ENCODE data around the gene ARHGAP15. TPM values are rescaled to one million over a fixed set of nuclear protein-coding genes. Genes with fewer than 3 reads are reported as not detected.

ARHGAP15 gene
- total and polyA plus RNA-seq, 2 donors from 2014 or later: 5.7 to 23.1 TPM

DNA sequence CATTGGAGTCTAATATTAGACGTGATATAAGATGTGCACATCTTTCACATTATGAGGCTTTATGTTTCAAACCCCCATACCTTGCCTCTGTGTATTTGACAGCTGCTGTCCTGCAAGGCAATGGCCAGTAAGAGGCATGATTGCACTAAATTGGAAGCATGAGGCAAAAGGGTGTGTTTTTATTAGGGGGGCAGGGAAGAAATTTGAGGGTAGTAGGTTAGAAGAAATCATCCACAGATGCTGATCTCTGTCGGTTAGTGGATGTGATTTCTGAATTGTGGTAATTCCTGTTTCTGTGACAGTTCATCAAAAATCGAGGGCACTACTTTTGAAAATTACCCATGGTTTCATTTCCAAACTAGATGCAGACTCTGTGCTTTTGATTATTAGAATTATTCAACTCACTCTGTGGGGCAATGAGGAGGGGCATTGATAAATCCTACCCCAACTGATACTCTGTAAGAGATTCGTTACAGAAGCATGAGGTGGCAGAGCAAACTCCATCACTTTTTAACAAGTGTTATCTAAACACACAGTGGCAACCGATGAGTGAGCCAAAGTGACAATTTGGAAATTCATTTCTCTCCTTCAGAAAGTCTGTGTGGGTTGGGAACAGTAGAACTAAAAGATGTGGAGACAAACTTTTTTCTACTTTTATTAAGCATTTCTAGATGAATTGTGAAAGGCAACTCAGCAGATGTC, 453.0 kb downstream of the ARHGAP15 start:
- peaks cover 0 to 2% (median 0%) of the 10 kb centered on the region in 3 donors for H3K9me3 ChIP-seq (ENCODE audit: control insufficient read depth in 2 of 3, insufficient read depth in 1 of 3, low read length in 3 of 3)
- intact Hi-C loops (cut with DNase I): no loop called here
- FAIRE-seq (no peak), DNase-seq (peak in 1 of 5 donors; percentile 22)
- H3K36me3 ChIP-seq (ENCODE audit: control insufficient read depth in 2 of 3, insufficient read depth in 3 of 3, low read length in 3 of 3): no peaks in the 10 kb centered on the region
- TF ChIP-seq, protein P1, sequence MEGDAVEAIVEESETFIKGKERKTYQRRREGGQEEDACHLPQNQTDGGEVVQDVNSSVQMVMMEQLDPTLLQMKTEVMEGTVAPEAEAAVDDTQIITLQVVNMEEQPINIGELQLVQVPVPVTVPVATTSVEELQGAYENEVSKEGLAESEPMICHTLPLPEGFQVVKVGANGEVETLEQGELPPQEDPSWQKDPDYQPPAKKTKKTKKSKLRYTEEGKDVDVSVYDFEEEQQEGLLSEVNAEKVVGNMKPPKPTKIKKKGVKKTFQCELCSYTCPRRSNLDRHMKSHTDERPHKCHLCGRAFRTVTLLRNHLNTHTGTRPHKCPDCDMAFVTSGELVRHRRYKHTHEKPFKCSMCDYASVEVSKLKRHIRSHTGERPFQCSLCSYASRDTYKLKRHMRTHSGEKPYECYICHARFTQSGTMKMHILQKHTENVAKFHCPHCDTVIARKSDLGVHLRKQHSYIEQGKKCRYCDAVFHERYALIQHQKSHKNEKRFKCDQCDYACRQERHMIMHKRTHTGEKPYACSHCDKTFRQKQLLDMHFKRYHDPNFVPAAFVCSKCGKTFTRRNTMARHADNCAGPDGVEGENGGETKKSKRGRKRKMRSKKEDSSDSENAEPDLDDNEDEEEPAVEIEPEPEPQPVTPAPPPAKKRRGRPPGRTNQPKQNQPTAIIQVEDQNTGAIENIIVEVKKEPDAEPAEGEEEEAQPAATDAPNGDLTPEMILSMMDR (IDR thresholded peaks at IDR 0.05; ENCODE audit: borderline replicate concordance, extremely low read depth, insufficient read depth): peak; percentile 2
- H3K4me1 ChIP-seq (ENCODE audit: control insufficient read depth in 2 of 3, insufficient read depth in 2 of 3, low read depth in 1 of 3, low read length in 3 of 3): no peaks in the 10 kb centered on the region
- H3K27me3 ChIP-seq (ENCODE audit: control insufficient read depth, insufficient read depth, low read length): no peaks in the 10 kb centered on the region
- no peak overlapping the region for H3K9ac ChIP-seq (ENCODE audit: low read length in 3 of 3)
- no peak overlapping the region for H3K4me3 ChIP-seq (ENCODE audit: low read length in 3 of 3)
- H3K27ac ChIP-seq (ENCODE audit: low read depth in 2 of 2, low read length in 2 of 2): no peak overlapping the region

DNA sequence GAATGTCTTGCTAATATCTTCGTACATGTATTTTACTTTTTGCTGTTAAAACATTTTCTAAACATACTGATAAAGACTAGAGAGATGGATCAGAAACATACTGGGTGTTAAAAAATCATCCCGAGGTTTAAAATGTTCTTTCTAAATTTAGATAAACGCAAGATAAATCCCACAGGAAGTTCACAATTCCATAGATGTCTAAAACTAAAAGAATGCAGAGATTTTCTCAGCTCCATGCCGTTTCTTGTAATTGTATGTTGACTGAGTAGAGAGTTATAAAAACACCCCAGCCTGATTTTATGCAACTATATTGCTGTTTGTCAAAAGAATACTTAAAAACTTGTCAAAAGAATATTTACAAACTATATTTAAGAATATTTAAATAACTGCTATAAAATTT, 455.7 kb downstream of the ARHGAP15 start:
- Histone ChIP-seq H3K4me1 (ENCODE audit: control insufficient read depth in 2 of 3, insufficient read depth in 2 of 3, low read depth in 1 of 3, low read length in 3 of 3) (no peaks in the 10 kb centered on the region), H3K36me3 (ENCODE audit: control insufficient read depth in 2 of 3, insufficient read depth in 3 of 3, low read length in 3 of 3) (no peaks in the 10 kb centered on the region), H3K27me3 (ENCODE audit: control insufficient read depth, insufficient read depth, low read length) (no peaks in the 10 kb centered on the region), H3K9ac (ENCODE audit: low read length in 3 of 3) (no peak overlapping the region), H3K4me3 (ENCODE audit: low read length in 3 of 3) (no peak overlapping the region), H3K27ac (ENCODE audit: low read depth in 2 of 2, low read length in 2 of 2) (no peak overlapping the region), H3K9me3 (ENCODE audit: control insufficient read depth in 2 of 3, insufficient read depth in 1 of 3, low read length in 3 of 3) (peaks cover 0 to 2% (median 0%) of the 10 kb centered on the region in 3 donors)
- TF ChIP-seq, protein P1 (IDR thresholded peaks at IDR 0.05; ENCODE audit: borderline replicate concordance, extremely low read depth, insufficient read depth): no peak
- FAIRE-seq: no peak
- intact Hi-C loops (cut with DNase I): no loop called here
- no peak for DNase-seq

DNA sequence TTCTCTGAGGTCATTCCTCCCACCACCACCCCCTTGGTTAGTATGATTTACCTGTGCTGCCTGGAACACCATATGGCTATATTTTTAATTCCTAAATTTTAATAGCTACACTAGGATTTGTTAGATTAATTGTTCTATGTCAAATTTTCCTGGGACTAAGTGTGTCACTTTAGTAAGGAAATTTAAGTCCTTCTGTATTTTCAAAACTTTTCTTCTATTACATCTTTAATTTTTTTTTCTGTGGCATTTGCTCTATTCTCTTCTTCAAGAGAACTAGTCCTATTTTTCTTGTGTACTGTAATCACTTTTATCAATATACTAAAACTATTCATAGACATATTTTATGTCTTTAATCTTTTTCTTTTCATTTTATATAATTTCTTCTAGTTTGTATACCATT, 456.9 kb downstream of the ARHGAP15 start:
- Histone ChIP-seq H3K4me1 (ENCODE audit: control insufficient read depth in 2 of 3, insufficient read depth in 2 of 3, low read depth in 1 of 3, low read length in 3 of 3) (no peaks in the 10 kb centered on the region), H3K27me3 (ENCODE audit: control insufficient read depth, insufficient read depth, low read length) (no peaks in the 10 kb centered on the region), H3K4me3 (ENCODE audit: low read length in 3 of 3) (no peak overlapping the region), H3K27ac (ENCODE audit: low read depth in 2 of 2, low read length in 2 of 2) (no peak overlapping the region), H3K9ac (ENCODE audit: low read length in 3 of 3) (no peak overlapping the region), H3K9me3 (ENCODE audit: control insufficient read depth in 2 of 3, insufficient read depth in 1 of 3, low read length in 3 of 3) (peaks cover 0 to 2% (median 0%) of the 10 kb centered on the region in 3 donors), H3K36me3 (ENCODE audit: control insufficient read depth in 2 of 3, insufficient read depth in 3 of 3, low read length in 3 of 3) (no peaks in the 10 kb centered on the region)
- intact Hi-C loops (cut with DNase I): no loop called here
- DNase-seq (no peak), FAIRE-seq (no peak)
- TF ChIP-seq, protein P1 (IDR thresholded peaks at IDR 0.05; ENCODE audit: borderline replicate concordance, extremely low read depth, insufficient read depth): no peak

Data from kidney (tissue), 14 donors.